Ramos (cell line): ENCODE results near the gene CARD9.
"Not testable (repeated sequence)": the region's sequence is repeated elsewhere in the genome, so short reads cannot be mapped to it uniquely, and the experiment has no call there.

Experiments
- in situ Hi-C: fragments of 300-500 bp; cut with MboI; formaldehyde crosslinking; loops from one replicate; pipeline ENCODE4 v1.14.3; 2022; ENCODE audit warnings: low sequenced_read_pairs; ENCODE audit not compliant: unreplicated experiment

CARD9 gene

GRCh38 chr9:136352682-136353081 is 20.8 kb downstream of the CARD9 start:
- in situ Hi-C loops, result no loop called here

- in situ Hi-C loops, result not testable (repeated sequence)
Measured at GRCh38 chr9:136351868-136352267, 21.6 kb downstream of the CARD9 start.

- in situ Hi-C loops, result no loop called here
Measured at GRCh38 chr9:136351252-136351800, 22.1 kb downstream of the CARD9 start.

- in situ Hi-C loops, result no loop called here
Measured at GRCh38 chr9:136349546-136349945, 23.9 kb downstream of the CARD9 start.

GRCh38 chr9:136348691-136349090 is 24.8 kb downstream of the CARD9 start:
- in situ Hi-C loops, result no loop called here

- in situ Hi-C loops, result no loop called here
Measured at GRCh38 chr9:136347472-136348256, 25.8 kb downstream of the CARD9 start.

- in situ Hi-C loops, result no loop called here
Measured at GRCh38 chr9:136346927-136347465, 26.5 kb downstream of the CARD9 start.

GRCh38 chr9:136346157-136346481 is 27.4 kb downstream of the CARD9 start:
- in situ Hi-C loops, result no loop called here

GRCh38 chr9:136345281-136346156 is 27.9 kb downstream of the CARD9 start:
- in situ Hi-C loops, result no loop called here

- in situ Hi-C loops, result no loop called here
Measured at GRCh38 chr9:136344544-136345280, 28.8 kb downstream of the CARD9 start.

GRCh38 chr9:136343884-136344269 is 29.6 kb downstream of the CARD9 start:
- in situ Hi-C loops, result no loop called here

GRCh38 chr9:136343121-136343883 is 30.2 kb downstream of the CARD9 start:
- in situ Hi-C loops, result no loop called here

- in situ Hi-C loops, result no loop called here
Measured at GRCh38 chr9:136342181-136343120, 31.0 kb downstream of the CARD9 start.

- in situ Hi-C loops, result no loop called here
Measured at GRCh38 chr9:136341769-136342168, 31.7 kb downstream of the CARD9 start.

- in situ Hi-C loops, result no loop called here
Measured at GRCh38 chr9:136341042-136341655, 32.3 kb downstream of the CARD9 start.

GRCh38 chr9:136340356-136341041 is 33.0 kb downstream of the CARD9 start:
- in situ Hi-C loops, result no loop called here

GRCh38 chr9:136339958-136340310 is 33.5 kb downstream of the CARD9 start:
- in situ Hi-C loops, result loop anchor here (5.0 kb wide), 1 partner anchor 302 kb away; no protein-coding TSS in a partner anchor
